GM19240 (cell line): ENCODE measurements around the gene TMEM184A.
"Not testable (repeated sequence)": the region's sequence is repeated elsewhere in the genome, so short reads cannot be mapped to it uniquely, and the experiment has no call there.

ENCODE experiments used
- DNase-seq: peaks from one replicate; pipeline ENCODE4 v3.0.0; 2011; ENCODE audit warnings: low spot score; ENCODE audit not compliant: insufficient read length

TMEM184A gene

GRCh38 chr7:1529383-1530116 is 26.5 kb downstream of the TMEM184A start:
- no peak for DNase-seq

DNA sequence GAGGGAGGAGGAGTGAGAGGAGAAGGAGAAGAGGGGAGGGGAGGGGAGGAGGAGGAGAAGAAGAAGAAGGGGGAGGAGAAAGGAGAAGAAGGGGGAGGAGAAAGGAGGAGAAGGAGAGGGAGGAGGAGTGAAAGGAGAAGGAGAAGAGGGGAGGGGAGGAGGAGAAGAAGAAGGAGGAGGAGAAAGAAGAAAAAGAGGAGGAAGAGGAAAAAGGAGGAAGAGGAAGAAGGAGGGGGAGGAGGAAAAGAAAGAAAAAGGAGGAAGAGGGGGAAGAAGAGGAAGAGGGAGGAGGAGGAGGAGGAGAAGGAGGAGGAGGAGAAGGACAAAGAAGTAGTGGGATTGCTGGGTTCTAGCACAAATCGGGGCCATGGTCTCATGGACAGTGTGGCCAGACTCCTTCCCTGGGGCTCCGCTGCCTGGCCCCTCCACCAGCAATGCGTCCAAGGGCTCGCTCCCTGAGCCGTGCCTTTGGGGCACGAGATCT is 29.7 kb downstream of the TMEM184A start:
- no peak for DNase-seq

GRCh38 chr7:1525409-1525808 is 30.6 kb downstream of the TMEM184A start:
- DNase-seq = no peak

DNA sequence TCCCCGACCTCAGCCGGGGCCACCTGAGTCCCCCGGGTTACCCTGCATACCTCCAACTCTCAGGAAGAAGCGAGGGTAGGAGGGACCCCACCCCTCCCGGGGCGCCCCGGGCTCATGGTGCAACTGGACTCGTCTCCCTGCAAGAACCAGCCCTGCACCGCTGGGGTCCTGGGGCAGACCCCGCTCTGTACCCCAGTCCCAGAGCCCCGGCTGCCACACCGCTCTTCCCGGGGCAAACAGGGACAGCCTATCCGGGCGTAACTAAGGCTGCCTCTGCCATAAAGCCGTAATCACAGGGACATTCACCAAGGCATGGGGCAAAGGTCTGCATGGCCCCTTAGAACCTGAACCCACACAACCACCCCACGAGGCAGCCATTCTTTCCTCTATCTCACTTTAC is 32.2 kb downstream of the TMEM184A start:
- no peak for DNase-seq

DNA sequence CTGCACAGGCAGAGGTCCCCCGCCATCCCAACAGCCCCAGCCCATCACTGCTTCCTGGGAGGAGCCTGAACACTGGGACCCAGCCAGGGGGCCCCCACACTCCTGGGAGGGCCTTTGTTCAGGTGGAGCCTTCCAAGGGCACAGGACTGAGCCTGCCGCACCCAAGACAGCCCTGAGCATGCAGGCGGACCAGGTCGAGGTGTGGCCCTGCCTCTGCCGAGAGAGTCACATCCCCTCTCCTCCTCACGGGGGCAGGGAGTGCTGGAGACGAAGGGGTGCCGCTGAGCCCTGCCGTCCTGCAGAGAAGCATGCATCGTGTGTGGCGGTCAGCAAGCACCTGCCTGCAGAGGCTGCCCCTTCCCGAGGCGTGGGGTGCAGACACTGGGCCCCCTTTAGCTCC is 32.8 kb downstream of the TMEM184A start:
- DNase-seq = no peak

DNA sequence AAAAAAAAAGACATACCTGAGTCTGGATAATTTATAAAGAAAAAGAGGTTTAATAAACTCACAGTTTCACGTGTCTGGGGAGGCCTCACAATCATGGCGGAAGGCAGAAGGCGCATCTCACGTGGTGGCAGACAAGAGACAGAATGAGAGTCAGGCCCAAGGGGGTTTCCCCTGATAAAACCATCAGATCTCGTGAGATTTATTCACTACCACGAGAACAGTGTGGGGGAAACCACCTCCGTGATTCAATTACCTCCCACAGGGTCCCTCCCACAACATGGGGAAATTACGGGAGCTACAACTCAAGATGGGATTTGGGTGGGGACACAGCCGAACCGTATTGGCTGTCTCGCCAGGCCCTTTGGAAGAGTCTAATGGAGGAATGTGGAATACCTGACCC is 34.5 kb downstream of the TMEM184A start:
- no peak for DNase-seq

DNA sequence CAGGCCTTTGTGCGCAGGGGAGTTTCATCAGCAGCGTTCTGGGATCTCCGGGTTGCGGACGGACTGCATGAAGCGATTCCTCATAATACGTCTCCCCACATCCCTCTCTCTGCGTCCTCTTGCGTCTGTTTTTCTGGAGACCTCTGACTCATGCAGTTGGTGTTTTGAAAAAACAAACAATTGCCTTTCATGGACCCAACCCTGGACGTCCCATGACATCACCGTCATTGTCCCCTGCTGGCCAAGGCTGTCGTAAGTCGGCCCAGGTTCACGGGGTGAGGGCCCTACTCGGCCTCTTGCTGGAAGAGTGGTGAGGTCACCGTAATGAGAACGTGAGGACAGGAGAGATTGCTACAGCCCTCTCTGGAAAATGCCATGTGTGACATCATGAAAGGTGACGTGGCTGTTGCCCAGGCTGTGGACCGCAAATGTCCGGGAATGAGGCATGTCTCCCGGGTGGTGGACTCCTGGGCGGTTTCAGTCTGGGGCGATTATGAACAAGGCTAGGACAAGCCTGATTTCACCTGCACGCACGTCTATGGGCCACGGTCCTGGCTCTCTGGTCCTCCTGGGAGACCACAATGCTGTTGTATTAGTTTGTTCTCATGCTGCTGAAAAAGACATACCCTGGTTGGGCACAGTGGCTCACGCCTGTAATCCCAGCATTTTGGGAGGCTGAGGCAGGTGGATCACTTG is 35.3 kb downstream of the TMEM184A start:
- no peak for DNase-seq

DNA sequence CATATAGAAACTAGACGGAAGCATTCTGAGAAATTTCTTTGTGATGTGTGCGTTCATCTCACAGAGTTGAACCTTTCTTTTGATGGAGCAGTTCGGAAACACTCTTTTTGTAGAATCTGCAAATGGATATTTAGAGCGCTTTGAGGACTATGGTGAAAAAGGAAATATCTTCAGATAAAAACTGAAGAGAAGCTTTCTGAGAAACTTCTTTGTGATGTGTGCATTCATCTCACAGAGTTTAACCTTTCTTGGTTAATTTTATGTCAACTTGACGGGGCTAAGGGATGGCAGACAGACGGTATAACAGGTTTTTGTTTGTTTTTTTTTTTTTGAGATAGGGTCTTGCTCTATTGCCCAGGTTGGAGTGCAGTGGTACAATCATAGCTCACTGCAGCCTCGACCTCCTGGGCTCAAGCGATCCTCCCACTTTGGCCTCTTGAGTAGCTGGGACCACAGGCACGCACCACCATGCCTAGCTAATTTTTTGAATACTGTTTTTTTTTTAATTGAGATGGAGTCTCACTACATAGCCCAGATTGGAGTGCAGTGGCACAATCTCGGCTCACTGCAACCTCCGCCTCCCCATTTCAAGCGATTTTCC is 36.6 kb downstream of the TMEM184A start:
- DNase-seq = not testable (repeated sequence)

DNA sequence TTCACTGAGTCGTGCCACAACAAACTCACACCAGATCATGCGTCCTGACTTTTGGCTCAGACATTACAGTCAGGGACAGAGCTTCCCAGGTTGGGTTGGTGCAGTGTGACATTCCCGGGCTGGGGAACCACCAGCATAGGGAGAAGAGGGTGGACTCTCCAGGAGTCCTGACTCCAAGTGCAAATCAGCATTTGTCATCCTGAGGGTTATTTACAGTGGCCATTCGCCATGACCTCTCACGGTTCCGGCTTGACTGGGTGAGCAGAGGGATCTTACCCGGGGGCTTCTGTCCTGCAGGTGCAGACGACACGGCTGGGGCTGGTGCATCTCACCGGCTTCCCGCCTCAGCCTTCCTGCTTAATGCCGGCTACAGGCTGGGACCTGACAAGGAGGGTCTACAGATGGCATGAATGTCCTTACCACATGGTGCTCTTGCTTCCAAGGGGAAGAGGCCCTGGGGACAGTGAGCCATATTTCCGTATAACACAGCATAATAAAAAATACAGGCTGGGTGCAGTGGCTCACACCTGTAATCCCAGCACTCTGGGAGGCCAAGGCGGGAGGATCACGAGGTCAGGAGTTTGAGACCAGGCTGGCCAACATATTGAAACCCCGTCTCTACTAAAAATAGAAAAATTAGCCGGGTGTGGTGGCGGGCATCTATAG is 39.3 kb downstream of the TMEM184A start:
- no peak for DNase-seq

DNA sequence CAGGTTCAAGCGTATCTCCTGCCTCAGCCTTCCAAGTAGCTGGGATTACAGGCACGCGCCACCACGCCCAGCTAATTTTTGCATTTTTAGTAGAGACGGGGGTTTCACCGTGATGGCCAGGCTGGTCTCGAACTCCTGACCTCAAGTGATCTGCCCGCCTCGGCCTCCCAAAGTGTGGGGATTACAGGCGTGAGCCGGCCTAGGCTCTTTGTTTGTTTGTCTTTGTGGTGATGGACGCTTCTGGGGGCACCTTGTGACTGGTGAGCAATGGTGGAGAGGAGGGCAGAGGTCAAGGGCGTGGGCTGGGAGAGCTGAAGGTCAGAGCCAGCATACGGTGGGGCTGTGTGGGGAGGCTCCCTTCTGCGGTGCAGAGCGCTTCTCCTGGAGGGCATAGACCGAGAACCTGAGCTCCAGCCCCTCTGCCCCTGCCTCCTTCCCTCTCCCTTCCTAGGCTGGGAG is 40.5 kb downstream of the TMEM184A start:
- not testable (repeated sequence) for DNase-seq

DNA sequence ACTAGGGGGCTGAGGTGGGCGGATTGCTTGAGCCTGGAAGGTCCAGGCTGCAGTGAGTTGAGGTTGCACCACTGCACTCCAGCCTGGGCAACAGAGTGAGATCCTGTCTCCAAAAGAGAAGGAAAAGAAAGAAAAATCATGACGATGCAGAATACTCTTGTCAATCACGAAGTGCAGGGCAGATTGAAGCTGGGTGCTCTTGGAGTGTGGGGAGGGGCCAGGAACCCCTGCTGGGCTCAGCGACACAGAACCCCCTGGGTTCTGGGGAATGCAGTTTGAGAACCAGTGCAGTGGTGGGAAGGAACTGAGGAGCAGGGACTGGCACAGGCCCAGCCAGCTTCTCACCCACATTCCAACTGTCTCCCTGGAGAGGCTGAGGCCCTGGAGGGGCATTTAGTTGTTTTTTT is 41.0 kb downstream of the TMEM184A start:
- DNase-seq = no peak

DNA sequence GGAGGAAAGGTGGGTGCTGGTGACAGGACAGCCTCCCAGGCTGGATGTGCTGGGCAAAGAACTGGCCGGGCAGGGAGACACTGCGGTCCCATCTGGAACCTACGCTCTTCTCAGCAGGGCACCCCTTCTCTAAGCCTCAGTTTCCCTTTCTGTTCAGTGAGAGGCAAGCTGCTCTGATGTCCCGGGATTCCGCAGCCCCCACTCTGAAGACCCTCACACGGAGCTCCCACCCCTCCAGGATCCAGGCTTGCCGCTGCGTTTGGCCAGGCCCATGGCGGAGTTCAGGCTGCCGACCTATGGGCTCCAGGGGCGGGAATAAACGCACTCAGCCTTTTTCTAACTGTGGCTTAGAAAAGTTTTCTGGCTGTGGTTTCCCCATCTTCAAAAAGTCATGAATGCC is 41.6 kb downstream of the TMEM184A start:
- DNase-seq = no peak

GRCh38 chr7:1513657-1514095 is 42.3 kb downstream of the TMEM184A start:
- DNase-seq = no peak

GRCh38 chr7:1512781-1513656 is 43.0 kb downstream of the TMEM184A start:
- no peak for DNase-seq

- no peak for DNase-seq
Observed at GRCh38 chr7:1511444-1512422, 44.3 kb downstream of the TMEM184A start.

- no peak for DNase-seq
Observed at GRCh38 chr7:1510780-1511154, 45.2 kb downstream of the TMEM184A start.

DNA sequence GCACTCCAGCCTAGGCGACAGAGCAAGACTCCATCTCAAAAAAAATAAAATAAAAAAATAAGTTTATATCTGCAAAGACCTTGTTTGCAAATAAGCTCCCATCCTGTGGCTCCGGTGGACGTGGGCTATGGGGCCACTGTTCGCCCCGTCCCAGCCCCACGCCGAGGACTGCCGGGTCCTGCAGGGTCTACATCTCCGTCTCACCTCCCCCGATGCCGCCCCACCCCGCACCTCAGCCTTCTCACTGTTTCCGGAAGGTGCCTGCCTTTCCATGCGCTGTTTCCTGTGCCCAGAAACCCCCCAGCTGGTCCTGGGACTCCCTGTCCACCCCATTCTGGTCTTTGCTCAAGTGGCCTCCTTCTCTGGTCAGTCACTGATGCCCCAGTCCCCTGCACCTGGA is 46.8 kb downstream of the TMEM184A start:
- no peak for DNase-seq

- no peak for DNase-seq
Observed at GRCh38 chr7:1508277-1508758, 47.7 kb downstream of the TMEM184A start.

DNA sequence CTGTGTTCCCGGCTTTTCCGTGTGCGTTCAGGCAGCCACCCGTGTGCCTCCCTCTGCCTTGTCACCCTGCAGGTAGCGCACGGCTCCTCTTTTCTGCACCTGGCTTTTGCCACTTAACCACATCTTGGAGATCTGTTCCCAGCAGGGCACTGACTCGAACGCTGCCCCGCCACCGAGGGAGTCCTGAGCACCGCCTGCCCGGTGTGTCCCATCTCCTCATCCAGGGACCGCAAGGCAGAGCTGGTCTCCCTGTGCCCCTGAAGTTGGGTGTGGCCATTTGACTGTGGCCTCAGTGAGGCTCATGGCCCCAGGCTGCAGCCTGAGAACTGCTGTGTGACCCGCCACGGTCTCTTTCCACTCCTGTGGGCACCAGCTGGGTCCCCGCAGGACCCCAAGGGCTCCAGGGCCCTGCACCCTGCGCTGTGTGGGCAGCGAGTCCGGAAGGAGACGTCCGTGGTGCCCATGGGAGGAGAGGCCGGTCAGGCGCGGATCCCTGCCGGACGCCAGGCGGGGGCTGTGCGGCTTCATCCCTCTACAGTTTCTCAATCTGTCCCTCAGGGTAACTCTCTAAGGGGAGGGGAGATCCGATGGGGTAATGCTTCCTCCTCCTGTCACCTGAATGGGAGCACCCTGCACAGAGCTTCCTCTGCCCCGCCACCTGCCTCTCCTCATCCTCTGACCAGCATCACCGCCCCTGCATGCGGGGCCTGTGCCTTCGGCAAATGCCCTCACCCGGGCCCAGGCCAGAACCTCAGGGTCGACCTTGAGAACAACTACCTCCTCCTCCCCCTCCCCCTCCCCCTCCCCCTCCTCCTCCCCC is 50.1 kb downstream of the TMEM184A start:
- no peak for DNase-seq
